B cell (primary cell): ENCODE data around the gene FBN1. TPM values are rescaled to one million over a fixed set of nuclear protein-coding genes. Genes with fewer than 3 reads are reported as not detected.

Experiments used
- ATAC-seq: fragments of 200-7000 bp; cut with Tn5 transposase; one replicate; pipeline ENCODE4 v1.10.0; 2021; ENCODE audit warnings: low read depth, mild to moderate bottlenecking, moderate number of reproducible peaks, moderate library complexity
- CTCF ChIA-PET: fragments of 350-600 bp; sonication (Branson Sonifier 250); formaldehyde crosslinking; loops from one replicate; lab custom pipeline; 2021; ENCODE audit warnings: antibody characterized with exemption, inconsistent platforms; lab: Charles Lee
- POLR2A ChIA-PET: fragments of 350-600 bp; sonication (Branson Sonifier 250); formaldehyde crosslinking; loops from one replicate; lab custom pipeline; 2021; ENCODE audit warnings: antibody characterized with exemption; lab: Charles Lee
- DNase-seq: peaks from one replicate; pipeline ENCODE4 v3.0.0; 2013
- H2AFZ ChIP-seq: 2 replicates; pipeline ENCODE4 v1.6.1; 2012; ENCODE audit warnings: mild to moderate bottlenecking, low read depth, low read length; ENCODE audit not compliant: insufficient read depth, poor library complexity, severe bottlenecking
- H3K27ac ChIP-seq, 2 donors: 1 replicate in 1 of 2; 2 replicates in 1 of 2; pipeline ENCODE4 v1.5.1; 2012 to 2013; ENCODE audit warnings: low read length in 2 of 2, mild to moderate bottlenecking in 2 of 2, moderate library complexity in 1 of 2
- H3K27me3 ChIP-seq, 4 experiments: fragments of 200-600 bp in 1 of 4; sonication (generic) in 1 of 4; replicated peaks in 1 of 4; 1 replicate in 2 of 4; 2 replicates in 2 of 4; pipeline versions ENCODE4 v1.6.1 to v1.7.0; 2013 to 2016; ENCODE audit warnings: low read length in 3 of 4, mild to moderate bottlenecking in 2 of 4, mixed read lengths in 1 of 4, moderate library complexity in 1 of 4; ENCODE audit not compliant: insufficient read depth in 4 of 4, control insufficient read depth in 3 of 4; ENCODE audit errors: control extremely low read depth in 1 of 4
- H3K36me3 ChIP-seq, 2 experiments: replicated peaks in 1 of 2; 1 replicate in 1 of 2; 2 replicates in 1 of 2; pipeline versions ENCODE4 v1.6.1 to v1.7.1; 2013; ENCODE audit warnings: low read length in 1 of 2; ENCODE audit not compliant: insufficient read depth in 2 of 2, control insufficient read depth in 1 of 2; ENCODE audit errors: control extremely low read depth in 1 of 2, extremely low read depth in 1 of 2
- H3K4me1 ChIP-seq, 2 donors: fragments of 200-600 bp in 1 of 2; sonication (generic) in 1 of 2; 1 replicate in 1 of 2; 2 replicates in 1 of 2; pipeline versions ENCODE4 v1.5.1 to v1.6.1; 2013 to 2017; ENCODE audit warnings: low read length in 2 of 2; ENCODE audit not compliant: control insufficient read depth in 2 of 2, insufficient read depth in 2 of 2
- H3K4me2 ChIP-seq: replicated peaks from 2 replicates; pipeline ENCODE3; 2012; ENCODE audit warnings: mild to moderate bottlenecking, low read depth, low read length; ENCODE audit not compliant: poor library complexity, severe bottlenecking
- H3K4me3 ChIP-seq, 5 experiments: fragments of 200-600 bp in 1 of 5; sonication (generic) in 1 of 5; 1 replicate in 3 of 5; 2 replicates in 2 of 5; pipeline versions ENCODE4 v1.5.1 to v1.7.0; 2011 to 2016; ENCODE audit warnings: low read length in 4 of 5, mild to moderate bottlenecking in 4 of 5, low read depth in 2 of 5, control low read depth in 1 of 5, moderate library complexity in 1 of 5; ENCODE audit not compliant: insufficient read depth in 1 of 5; ENCODE audit errors: control extremely low read depth in 1 of 5, extremely low read depth in 1 of 5
- H3K79me2 ChIP-seq: fragments of 200-600 bp; sonication (generic); one replicate; pipeline ENCODE4 v1.6.0; 2016; ENCODE audit warnings: low read length; ENCODE audit not compliant: control insufficient read depth, insufficient read depth
- H3K9ac ChIP-seq: fragments of 200-600 bp; sonication (generic); 2 replicates; pipeline ENCODE4 v1.6.1; 2017; ENCODE audit warnings: mild to moderate bottlenecking, low read length, moderate library complexity
- H3K9me3 ChIP-seq, 3 donors: one replicate each; pipeline versions ENCODE4 v1.6.1 to v1.7.1; 2013; ENCODE audit warnings: low read length in 2 of 3; ENCODE audit not compliant: control insufficient read depth in 2 of 3, insufficient read depth in 1 of 3; ENCODE audit errors: control extremely low read depth in 1 of 3
- H4K20me1 ChIP-seq: 2 replicates; pipeline ENCODE4 v1.6.0; 2012; ENCODE audit warnings: mild to moderate bottlenecking, low read length; ENCODE audit not compliant: insufficient read depth, control insufficient read depth, poor library complexity, severe bottlenecking
- H3K27ac Mint-ChIP-seq: one replicate; pipeline ENCODE4 v1.8.0; 2021; ENCODE audit warnings: mixed read lengths
- H3K27me3 Mint-ChIP-seq: one replicate; pipeline ENCODE4 v1.8.0; 2021; ENCODE audit warnings: mixed read lengths
- H3K4me1 Mint-ChIP-seq: one replicate; pipeline ENCODE4 v1.8.0; 2021; ENCODE audit warnings: mixed read lengths
- H3K4me3 Mint-ChIP-seq: one replicate; pipeline ENCODE4 v1.8.0; 2021; ENCODE audit warnings: mixed read lengths
- H3K9me3 Mint-ChIP-seq: one replicate; pipeline ENCODE4 v1.8.0; 2022; ENCODE audit warnings: mixed read lengths; ENCODE audit not compliant: insufficient read depth
- CTCF ChIP-seq: fragments of 200-600 bp; IDR thresholded peaks from one replicate; pipeline ENCODE4 v1.8.0; 2022; ENCODE audit warnings: antibody characterized with exemption, mild to moderate bottlenecking
- EZH2 ChIP-seq: IDR thresholded peaks from 2 replicates; pipeline ENCODE4 v1.6.1; 2012; ENCODE audit warnings: borderline replicate concordance, low read depth, mild to moderate bottlenecking, moderate library complexity, low read length; ENCODE audit not compliant: insufficient read depth, poor library complexity, severe bottlenecking
- WGBS: methylation state at CpG from one replicate; pipeline ENCODE4 v1.1.5; 2013; ENCODE audit warnings: missing lambda C conversion rate; ENCODE audit not compliant: insufficient coverage; 5-methylcytosine and 5-hydroxymethylcytosine counted together
- intact Hi-C: fragments of 100-400 bp; cut with micrococcal nuclease; formaldehyde crosslinking; loops from one replicate; pipeline ENCODE4 v1.10.0; 2022
- polyA plus RNA-seq: library from polyadenylated mRNA; depleted of rRNA; stranded (reverse); fragments of >200 nt; gene quantifications from 2 replicates; pipeline ENCODE4 v1.2.3, GENCODE V29; 2012
- total RNA-seq, 2 donors: library from RNA; stranded (reverse); fragments of 120-200 nt in 1 of 2; gene quantifications; 1 replicate in 1 of 2; 2 replicates in 1 of 2; pipeline versions ENCODE4 v1.2.3 to v1.2.4, GENCODE V29; 2013 to 2022

FBN1 gene
- total and polyA plus RNA-seq, 2 donors (not counting 1 experiment from before 2014, with no cell fraction given): 0.15 to 0.25 TPM

GRCh38 chr15:48622237-48622636 is 23.3 kb downstream of the FBN1 start:
- CTCF ChIA-PET: no interaction called here
- Histone ChIP-seq H2AFZ (no peak overlapping the region), H4K20me1 (no peaks in the 10 kb centered on the region), H3K4me2 (no peak overlapping the region), H3K9ac (no peak overlapping the region), H3K27ac (no peak overlapping the region), H3K27me3 (no peaks in the 10 kb centered on the region), H3K9me3 (no peaks in the 10 kb centered on the region), H3K79me2 (no peaks in the 10 kb centered on the region), H3K36me3 (no peaks in the 10 kb centered on the region), H3K4me3 (no peak overlapping the region), H3K4me1 (no peaks in the 10 kb centered on the region)
- no peak overlapping the region for H3K4me3 Mint-ChIP-seq
- DNase-seq (no peak), ATAC-seq (no peak)
- no peak for TF ChIP-seq EZH2
- H3K9me3 Mint-ChIP-seq: no peaks in the 10 kb centered on the region
- no peaks in the 10 kb centered on the region for H3K4me1 Mint-ChIP-seq
- intact Hi-C loops: no loop called here
- POLR2A ChIA-PET: no interaction called here
- no peak overlapping the region for H3K27ac Mint-ChIP-seq
- no peaks in the 10 kb centered on the region for H3K27me3 Mint-ChIP-seq
- 100% methylated on average over 1 of the region's 2 CpGs for WGBS

GRCh38 chr15:48619446-48619845 is 26.1 kb downstream of the FBN1 start:
- H3K4me1 Mint-ChIP-seq: no peaks in the 10 kb centered on the region
- H3K4me2 ChIP-seq: no peak overlapping the region
- POLR2A ChIA-PET: no interaction called here

More at GRCh38 chr15:48619446-48619845, 26.1 kb downstream of the FBN1 start:
- Mint-ChIP-seq H3K4me3 (no peak overlapping the region), H3K9me3 (no peaks in the 10 kb centered on the region), H3K27ac (no peak overlapping the region), H3K27me3 (no peaks in the 10 kb centered on the region)
- CTCF ChIA-PET: no interaction called here
- Histone ChIP-seq H3K9ac (no peak overlapping the region), H2AFZ (no peak overlapping the region), H3K9me3 (no peaks in the 10 kb centered on the region), H3K4me3 (no peak overlapping the region), H3K36me3 (no peaks in the 10 kb centered on the region), H3K79me2 (no peaks in the 10 kb centered on the region), H4K20me1 (no peaks in the 10 kb centered on the region), H3K27me3 (no peaks in the 10 kb centered on the region), H3K27ac (no peak overlapping the region), H3K4me1 (no peaks in the 10 kb centered on the region)
- DNase-seq (no peak), ATAC-seq (no peak)
- intact Hi-C loops: no loop called here
- TF ChIP-seq EZH2: no peak
- no peak for TF ChIP-seq CTCF
- WGBS: no CpG with 5 or more reads among the region's 2 CpGs
